ENCODE results near the gene CACNA1I. TPM values are rescaled to one million over a fixed set of nuclear protein-coding genes. Genes with fewer than 3 reads are reported as not detected.
A peak's percentile ranks its signal among the peaks of the same experiment; 100 is the strongest.

The CACNA1I gene
- total and polyA plus RNA-seq, 12 donors, result under 0.01 to 0.06 (median 0.05) TPM; not detected in 6

GRCh38 chr22:39652990-39653786 is 82.6 kb downstream of the CACNA1I start:
- intact Hi-C loops (cut with DNase I), result no loop called here
- Histone ChIP-seq H3K9me3 (peaks cover 0 to 5% (median 0%) of the 10 kb centered on the region in 11 donors), H3K27me3 (peaks cover 0 to 39% (median 29%) of the 10 kb centered on the region in 7 donors), H3K4me1 (no peaks in the 10 kb centered on the region), H3K27ac (no peak overlapping the region), H3K4me3 (no peak overlapping the region), H3K36me3 (no peaks in the 10 kb centered on the region)
- ATAC-seq, result peak in 1 of 8 donors; percentile 40
- WGBS, 2 donors, result 57 to 63% methylated on average over 16 of the region's 16 CpGs
- TF ChIP-seq, protein P1, sequence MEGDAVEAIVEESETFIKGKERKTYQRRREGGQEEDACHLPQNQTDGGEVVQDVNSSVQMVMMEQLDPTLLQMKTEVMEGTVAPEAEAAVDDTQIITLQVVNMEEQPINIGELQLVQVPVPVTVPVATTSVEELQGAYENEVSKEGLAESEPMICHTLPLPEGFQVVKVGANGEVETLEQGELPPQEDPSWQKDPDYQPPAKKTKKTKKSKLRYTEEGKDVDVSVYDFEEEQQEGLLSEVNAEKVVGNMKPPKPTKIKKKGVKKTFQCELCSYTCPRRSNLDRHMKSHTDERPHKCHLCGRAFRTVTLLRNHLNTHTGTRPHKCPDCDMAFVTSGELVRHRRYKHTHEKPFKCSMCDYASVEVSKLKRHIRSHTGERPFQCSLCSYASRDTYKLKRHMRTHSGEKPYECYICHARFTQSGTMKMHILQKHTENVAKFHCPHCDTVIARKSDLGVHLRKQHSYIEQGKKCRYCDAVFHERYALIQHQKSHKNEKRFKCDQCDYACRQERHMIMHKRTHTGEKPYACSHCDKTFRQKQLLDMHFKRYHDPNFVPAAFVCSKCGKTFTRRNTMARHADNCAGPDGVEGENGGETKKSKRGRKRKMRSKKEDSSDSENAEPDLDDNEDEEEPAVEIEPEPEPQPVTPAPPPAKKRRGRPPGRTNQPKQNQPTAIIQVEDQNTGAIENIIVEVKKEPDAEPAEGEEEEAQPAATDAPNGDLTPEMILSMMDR (IDR thresholded peaks at IDR 0.05), result no peak
- DNase-seq, result no peak

GRCh38 chr22:39653787-39654077 is 83.2 kb downstream of the CACNA1I start:
- no peaks in the 10 kb centered on the region for H3K4me1 ChIP-seq
- no peak overlapping the region for H3K4me3 ChIP-seq
- H3K9me3 ChIP-seq, result peaks cover 0 to 5% (median 0%) of the 10 kb centered on the region in 11 donors
- 81 to 86% methylated on average over 3 of the region's 3 CpGs for WGBS, 2 donors
- intact Hi-C loops (cut with DNase I), result no loop called here
- ATAC-seq, result no peak
- DNase-seq, result no peak
- H3K27ac ChIP-seq, result no peak overlapping the region
- H3K27me3 ChIP-seq, result peaks cover 0 to 43% (median 30%) of the 10 kb centered on the region in 7 donors
- TF ChIP-seq, protein P1 (IDR thresholded peaks at IDR 0.05), result no peak
- H3K36me3 ChIP-seq, result no peaks in the 10 kb centered on the region

- TF ChIP-seq, protein P1 (IDR thresholded peaks at IDR 0.05), result no peak
- DNase-seq (no peak), ATAC-seq (no peak)
- H3K4me3 ChIP-seq, result no peak overlapping the region
- no peak overlapping the region for H3K27ac ChIP-seq
- H3K4me1 ChIP-seq, result no peaks in the 10 kb centered on the region
- 93 to 94% methylated on average over 10 of the region's 10 CpGs for WGBS, 2 donors
- intact Hi-C loops (cut with DNase I), result no loop called here
- H3K9me3 ChIP-seq, result peaks cover 0 to 5% (median 0%) of the 10 kb centered on the region in 11 donors
- peaks cover 0 to 49% (median 36%) of the 10 kb centered on the region in 7 donors for H3K27me3 ChIP-seq
- H3K36me3 ChIP-seq, result no peaks in the 10 kb centered on the region
These were observed 83.8 kb downstream of the CACNA1I start for GRCh38 chr22:39654131-39654926.

- peaks cover 0 to 5% (median 0%) of the 10 kb centered on the region in 11 donors for H3K9me3 ChIP-seq
- peaks cover 0 to 57% (median 44%) of the 10 kb centered on the region in 7 donors for H3K27me3 ChIP-seq
- intact Hi-C loops (cut with DNase I), result no loop called here
- H3K36me3 ChIP-seq, result no peaks in the 10 kb centered on the region
- no peak overlapping the region for H3K27ac ChIP-seq
- TF ChIP-seq, protein P1 (IDR thresholded peaks at IDR 0.05), result no peak
- H3K4me1 ChIP-seq, result no peaks in the 10 kb centered on the region
- 40 to 48% methylated on average over 8 of the region's 8 CpGs for WGBS, 2 donors
- H3K4me3 ChIP-seq, result no peak overlapping the region
- DNase-seq, result no peak
- ATAC-seq, result no peak
These were observed 84.5 kb downstream of the CACNA1I start for GRCh38 chr22:39655004-39655579.
